Fibroblast of villous mesenchyme (primary cell): ENCODE data around the gene PHTF2. TPM values are rescaled to one million over a fixed set of nuclear protein-coding genes. Genes with fewer than 3 reads are reported as not detected.

ENCODE experiments used
- DNase-seq: peaks from one replicate; pipeline ENCODE4 v3.0.0-alpha.2; 2010; ENCODE audit warnings: low read depth
- H3K4me3 ChIP-seq: 2 replicates; pipeline ENCODE4 v1.5.1; 2011; ENCODE audit warnings: low read depth, mild to moderate bottlenecking, low read length
- CTCF ChIP-seq: IDR thresholded peaks from 2 replicates; pipeline ENCODE4 v1.5.1; 2012; ENCODE audit warnings: low read depth, mild to moderate bottlenecking, low read length; ENCODE audit not compliant: insufficient read depth
- total RNA-seq: library from RNA; depleted of rRNA; stranded (reverse); fragments of >200 nt; gene quantifications from 2 replicates; pipeline ENCODE4 v1.2.3, GENCODE V29; 2012

The PHTF2 gene
- total RNA-seq, 1 donor, result 119 TPM

GRCh38 chr7:77930496-77930895 is 131.9 kb downstream of the PHTF2 start:
- TF ChIP-seq CTCF, result no peak
- H3K4me3 ChIP-seq, result no peak overlapping the region
- DNase-seq, result no peak

- no peak for DNase-seq
- TF ChIP-seq CTCF, result no peak
- no peak overlapping the region for H3K4me3 ChIP-seq
Measured at GRCh38 chr7:77931841-77932240, 133.3 kb downstream of the PHTF2 start.

- TF ChIP-seq CTCF, result no peak
- no peak overlapping the region for H3K4me3 ChIP-seq
- DNase-seq, result peak; percentile 54
Measured at GRCh38 chr7:77933394-77933793, 134.8 kb downstream of the PHTF2 start.

GRCh38 chr7:77935652-77936348 is 137.2 kb downstream of the PHTF2 start:
- H3K4me3 ChIP-seq, result no peak overlapping the region
- no peak for TF ChIP-seq CTCF
- DNase-seq, result no peak

GRCh38 chr7:77940647-77941046 is 142.1 kb downstream of the PHTF2 start:
- no peak overlapping the region for H3K4me3 ChIP-seq
- TF ChIP-seq CTCF, result peak; percentile 68
- DNase-seq, result peak; percentile 51

GRCh38 chr7:77942431-77942830 is 143.9 kb downstream of the PHTF2 start:
- no peak for TF ChIP-seq CTCF
- no peak for DNase-seq
- no peak overlapping the region for H3K4me3 ChIP-seq
